NCI-H226 (cell line): Measurements from ENCODE around the gene TYW1B.
"Not testable (repeated sequence)": the region's sequence is repeated elsewhere in the genome, so short reads cannot be mapped to it uniquely, and the experiment has no call there.

ENCODE experiments used
- DNase-seq: peaks from one replicate; pipeline ENCODE4 v3.0.0-alpha.2; 2015

TYW1B gene

GRCh38 chr7:72546586-72547237 is 281.3 kb downstream of the TYW1B start:
- not testable (repeated sequence) for DNase-seq

- DNase-seq, result not testable (repeated sequence)
Observed at GRCh38 chr7:72544531-72544930, 283.5 kb downstream of the TYW1B start.

- DNase-seq, result no peak
Observed at GRCh38 chr7:72540923-72541322, 287.1 kb downstream of the TYW1B start.

- no peak for DNase-seq
Observed at GRCh38 chr7:72540106-72540611, 287.8 kb downstream of the TYW1B start.

- no peak for DNase-seq
Observed at GRCh38 chr7:72539702-72540101, 288.3 kb downstream of the TYW1B start.

- no peak for DNase-seq
Observed at GRCh38 chr7:72538856-72539255, 289.1 kb downstream of the TYW1B start.

GRCh38 chr7:72538147-72538546 is 289.9 kb downstream of the TYW1B start:
- no peak for DNase-seq

- not testable (repeated sequence) for DNase-seq
Observed at GRCh38 chr7:72536038-72536437, 292.0 kb downstream of the TYW1B start.

- DNase-seq, result not testable (repeated sequence)
Observed at GRCh38 chr7:72531048-72531447, 297.0 kb downstream of the TYW1B start.
